HepG2 (cell line): ENCODE results near the gene TMEM14C. TPM values are rescaled to one million over a fixed set of nuclear protein-coding genes. Genes with fewer than 3 reads are reported as not detected.
"Not testable (repeated sequence)": the region's sequence is repeated elsewhere in the genome, so short reads cannot be mapped to it uniquely, and the experiment has no call there.

Experiments used
- ATAC-seq: fragments of 200-7000 bp; cut with Tn5 transposase; 3 replicates; pipeline ENCODE4 v1.9.1; 2020; ENCODE audit warnings: mild to moderate bottlenecking, moderate library complexity
- BruUV-seq: library from RNA; stranded (reverse); fragments of 400-500 nt; replicated peaks from 2 replicates; lab custom pipeline; 2021; lab: Mats Ljungman, UMichigan
- CTCF ChIA-PET: fragments of 300-600 bp; formaldehyde crosslinking; extraction: SDS; loops from one replicate; lab custom pipeline; 2021; ENCODE audit warnings: low total read pairs, inconsistent platforms, low intra/inter-chr PET ratio; lab: Yijun Ruan, JAX
- POLR2A ChIA-PET: fragments of 350-600 bp; sonication (Branson Sonifier 250); formaldehyde crosslinking; loops from one replicate; lab custom pipeline; 2020; ENCODE audit warnings: antibody characterized with exemption, inconsistent platforms; lab: Yijun Ruan, JAX
- DNase-seq: peaks from one replicate; pipeline ENCODE4 v3.0.0-alpha.2; 2015; ENCODE audit warnings: low spot score
- FAIRE-seq: peaks from 3 replicates; lab custom pipeline; 2011; peaks lifted over from hg19 to GRCh38; lab: Jason Lieb, UNC
- H2AFZ ChIP-seq: one replicate; pipeline ENCODE4 v1.6.1; 2011; ENCODE audit warnings: low read length, inconsistent platforms
- H3K27ac ChIP-seq: fragments of 300-600 bp; 3 replicates; pipeline ENCODE4 v1.8.0; 2011; ENCODE audit warnings: mixed run types, mild to moderate bottlenecking, mixed read lengths, low read length, inconsistent platforms; ENCODE audit not compliant: insufficient read depth; ENCODE audit errors: extremely low read length
- H3K27me3 ChIP-seq, 2 experiments: fragments of 200-600 bp in 1 of 2; 2 replicates in 1 of 2; 3 replicates in 1 of 2; pipeline versions ENCODE4 v1.6.0 to v1.8.0; 2011; ENCODE audit warnings: low read length in 2 of 2, mild to moderate bottlenecking in 2 of 2, moderate library complexity in 2 of 2, inconsistent platforms in 1 of 2; ENCODE audit not compliant: insufficient read depth in 2 of 2, control insufficient read depth in 1 of 2
- H3K36me3 ChIP-seq, 2 experiments: fragments of 200-600 bp in 1 of 2; replicated peaks in 1 of 2; 2 replicates in 1 of 2; 3 replicates in 1 of 2; pipeline versions ENCODE4 v1.5.1 to v1.8.0; 2011; ENCODE audit warnings: low read length in 2 of 2, inconsistent platforms in 1 of 2; ENCODE audit not compliant: insufficient read depth in 2 of 2, control insufficient read depth in 1 of 2
- H3K4me1 ChIP-seq: 2 replicates; pipeline ENCODE4 v1.5.1; 2012; ENCODE audit warnings: low read length, inconsistent platforms; ENCODE audit not compliant: insufficient read depth
- H3K4me2 ChIP-seq: 2 replicates; pipeline ENCODE4 v1.6.0; 2011; ENCODE audit warnings: low read depth, low read length, inconsistent platforms
- H3K4me3 ChIP-seq, 3 experiments: fragments of 200-600 bp in 1 of 3; sonication (generic), shearing (Covaris generic) in 1 of 3; replicated peaks in 1 of 3; 2 replicates each; pipeline ENCODE4 v1.5.1; 2011 to 2016; ENCODE audit warnings: low read length in 3 of 3, inconsistent platforms in 2 of 3, low read depth in 2 of 3, mild to moderate bottlenecking in 2 of 3, control low read depth in 1 of 3, mixed read lengths in 1 of 3; ENCODE audit not compliant: insufficient read depth in 1 of 3
- H3K79me2 ChIP-seq: one replicate; pipeline ENCODE4 v1.6.1; 2011; ENCODE audit warnings: low read length, inconsistent platforms; ENCODE audit not compliant: insufficient read depth
- H3K9ac ChIP-seq: 2 replicates; pipeline ENCODE4 v1.6.0; 2011; ENCODE audit warnings: mild to moderate bottlenecking, low read depth, low read length, inconsistent platforms; ENCODE audit not compliant: insufficient read depth
- H3K9me3 ChIP-seq: 2 replicates; pipeline ENCODE4 v1.5.1; 2012; ENCODE audit warnings: mild to moderate bottlenecking, low read length
- H4K20me1 ChIP-seq: 2 replicates; pipeline ENCODE4 v1.6.0; 2011; ENCODE audit warnings: inconsistent platforms, mild to moderate bottlenecking, low read length, moderate library complexity; ENCODE audit not compliant: insufficient read depth
- DBP ChIP-seq: sonication (generic); formaldehyde crosslinking; IDR thresholded peaks from 2 replicates; pipeline ENCODE4 v1.4.0; 2020; ENCODE audit warnings: missing genetic modification reagents; ENCODE audit errors: not compliant biosample characterization
- ESRRA ChIP-seq: sonication (generic); formaldehyde crosslinking; IDR thresholded peaks from 2 replicates; pipeline ENCODE4 v1.5.1; 2020; ENCODE audit warnings: mild to moderate bottlenecking, low read depth, missing genetic modification reagents
- HDAC2 ChIP-seq: sonication (generic); formaldehyde crosslinking; IDR thresholded peaks from 2 replicates; pipeline ENCODE4 v1.4.0; 2020; ENCODE audit warnings: missing genetic modification reagents
- HNF1A ChIP-seq, 2 experiments: sonication (generic) in 1 of 2; formaldehyde crosslinking in 1 of 2; IDR thresholded peaks; 2 replicates each; pipeline versions ENCODE4 v1.4.0 to v1.6.1; 2016 to 2020; ENCODE audit warnings: borderline replicate concordance in 1 of 2, low read depth in 1 of 2, mild to moderate bottlenecking in 1 of 2, missing genetic modification reagents in 1 of 2
- NONO ChIP-seq, 2 experiments: fragments of 450-650 bp in 1 of 2; sonication (generic) in 1 of 2; formaldehyde crosslinking in 1 of 2; IDR thresholded peaks in 1 of 2; conservative IDR thresholded peaks in 1 of 2; 2 replicates each; pipeline versions ENCODE4 v1.6.1 to v1.8.0; 2017 to 2022; ENCODE audit warnings: mild to moderate bottlenecking in 1 of 2, missing genetic modification reagents in 1 of 2, moderate library complexity in 1 of 2
- NR2F6 ChIP-seq, 2 experiments: IDR thresholded peaks; 2 replicates each; pipeline ENCODE4 v1.6.1; 2016; ENCODE audit warnings: antibody characterized with exemption in 1 of 2, mild to moderate bottlenecking in 1 of 2
- PHF8 ChIP-seq: sonication (generic); formaldehyde crosslinking; IDR thresholded peaks from 2 replicates; pipeline ENCODE4 v1.5.0; 2020; ENCODE audit warnings: missing genetic modification reagents
- ZC3H13 ChIP-seq: sonication (generic); formaldehyde crosslinking; IDR thresholded peaks from 2 replicates; pipeline ENCODE4 v1.8.1; 2023; ENCODE audit warnings: mild to moderate bottlenecking, missing genetic modification reagents, moderate library complexity
- ZNF101 ChIP-seq: sonication (generic); formaldehyde crosslinking; IDR thresholded peaks from 2 replicates; pipeline ENCODE4 v1.4.0; 2020; ENCODE audit warnings: mild to moderate bottlenecking, low read depth, missing genetic modification reagents, borderline replicate concordance
- ZNF740 ChIP-seq: sonication (generic); formaldehyde crosslinking; IDR thresholded peaks from 2 replicates; pipeline ENCODE4 v1.4.0; 2020; ENCODE audit warnings: missing genetic modification reagents
- ZNF770 ChIP-seq: sonication (generic); formaldehyde crosslinking; IDR thresholded peaks from 2 replicates; pipeline ENCODE4 v1.5.0; 2020; ENCODE audit warnings: mild to moderate bottlenecking, missing genetic modification reagents
- ZNF777 ChIP-seq: sonication (generic); formaldehyde crosslinking; IDR thresholded peaks from 2 replicates; pipeline ENCODE4 v1.4.0; 2020; ENCODE audit warnings: missing genetic modification reagents
- WGBS: methylation state at CpG from one replicate; pipeline ENCODE4 v1.1.6; 2017; ENCODE audit warnings: low lambda C conversion rate; 5-methylcytosine and 5-hydroxymethylcytosine counted together
- in situ Hi-C: cut with HindIII; loops from 2 replicates; pipeline ENCODE4 v1.10.0; 2017; ENCODE audit warnings: low pct_unique_long_range_greater_than_20kb; ENCODE audit not compliant: extremely low pct_ligation_motif_present
- intact Hi-C: fragments of 100-400 bp; cut with micrococcal nuclease; formaldehyde crosslinking; loops from one replicate; pipeline ENCODE4 v1.10.0; 2022; ENCODE audit not compliant: unreplicated experiment
- polyA plus RNA-seq, 8 experiments: library from polyadenylated mRNA; depleted of rRNA in 3 of 8; stranded (reverse) in 7 of 8; unstranded in 1 of 8; fragments of >200 nt; fragmentation: Illumina TruSeq in 4 of 8; extraction: Trizol in 4 of 8; gene quantifications; 2 replicates each; pipeline versions ENCODE4 v1.2.1 to v1.2.3, GENCODE V29; 2011 to 2016; ENCODE audit warnings: low read depth in 4 of 8, missing spikeins in 1 of 8, mixed read lengths in 1 of 8; ENCODE audit not compliant: insufficient read depth in 1 of 8
- total RNA-seq, 5 experiments: library from RNA; depleted of rRNA; stranded (reverse); fragments of >200 nt; fragmentation: Illumina TruSeq; extraction: Trizol; gene quantifications; 2 replicates each; pipeline ENCODE4 v1.2.3, GENCODE V29; 2016; ENCODE audit warnings: low read depth in 1 of 5

The TMEM14C gene
- total and polyA plus RNA-seq, 2 of the 13 experiments (the other 11 are each of a cell fraction or from before 2014, with no cell fraction given) = 184 TPM

GRCh38 chr6:10720960-10721849 lies 1.7 kb upstream of the TMEM14C start:
- H3K4me3 ChIP-seq = peak overlapping the region; percentile 56 to 78 (median 70)
- H2AFZ ChIP-seq; CTCF ChIA-PET; H4K20me1 ChIP-seq; H3K27me3 ChIP-seq; in situ Hi-C loops; TF ChIP-seq NONO, NR2F6 (IDR thresholded peaks at IDR 0.05): not testable (repeated sequence)
- peak; percentile 97 for DNase-seq
- POLR2A ChIA-PET = interaction anchor here (0.6 to 6.6 kb wide), 22 partner anchors 10 to 1288 kb away, joined by 3 to 332 read pairs (median 6); partner anchors contain the start of genes C6orf52, GCNT2, PAK1IP1 and TMEM14B
- peak overlapping the region; percentile 95 for H3K27ac ChIP-seq
- H3K79me2 ChIP-seq = peaks cover 25% of the 10 kb centered on the region
- intact Hi-C loops = loop anchor here (1.0 kb wide), 1 partner anchor 27 kb away; the partner anchor contains the start of genes C6orf52 and PAK1IP1
- H3K9ac ChIP-seq = peak overlapping the region; percentile 90
- FAIRE-seq = peak; percentile 39
- TSS peak; percentile 67 for BruUV-seq
- H3K4me1 ChIP-seq = peaks cover 34% of the 10 kb centered on the region
- ATAC-seq = peak; percentile 19
- H3K36me3 ChIP-seq = peaks cover 7 to 13% of the 10 kb centered on the region in 2 experiments
- H3K9me3 ChIP-seq = peaks cover 15% of the 10 kb centered on the region
- 36% methylated on average over 15 of the region's 17 CpGs for WGBS
- peak overlapping the region; percentile 84 for H3K4me2 ChIP-seq
- TF ChIP-seq ZC3H13 (CRISPR knock-in tag) (0 out of 2 replicates have a peak, but pooled peaks have one; percentile 71), ZNF777 (CRISPR knock-in tag) (peak; percentile 47; the same call in 1 of the 2 replicates), ZNF770 (CRISPR knock-in tag) (0 out of 2 replicates have a peak, but pooled peaks have one; percentile 4), NONO (CRISPR knock-in tag; conservative IDR thresholded peaks at IDR 0.05) (peak; percentile 68; the same call in 1 of the 2 replicates), NR2F6 (CRISPR knock-in tag; IDR thresholded peaks at IDR 0.05) (0 out of 2 replicates have a peak, but pooled peaks have one; percentile 40), HDAC2 (peak; percentile 50; the same call in 1 of the 2 replicates), ESRRA (CRISPR knock-in tag) (peak; percentile 56; the same call in 1 of the 2 replicates), ZNF740 (CRISPR knock-in tag) (peak; percentile 31; the same call in 1 of the 2 replicates), DBP (CRISPR knock-in tag) (peak; percentile 69), HNF1A (IDR thresholded peaks at IDR 0.05; ENCODE audit: low read depth) (peak; percentile 28; the same call in 1 of the 2 replicates), HNF1A (CRISPR knock-in tag; IDR thresholded peaks at IDR 0.05; ENCODE audit: borderline replicate concordance) (0 out of 2 replicates have a peak, but pooled peaks have one; percentile 47), PHF8 (peak; percentile 45; the same call in 1 of the 2 replicates), ZNF101 (0 out of 2 replicates have a peak, but pooled peaks have one; percentile 74)
